Uterus (tissue), 4 donors: ENCODE data around the gene MAPKBP1. TPM values are rescaled to one million over a fixed set of nuclear protein-coding genes. Genes with fewer than 3 reads are reported as not detected.

Experiments used
- DNase-seq, 2 donors: peaks; one replicate each; pipeline ENCODE4 v3.0.0-alpha.2; 2019 to 2020
- H3K27ac ChIP-seq, 2 donors: fragments of 200-600 bp; sonication (generic); 1 replicate in 1 of 2; 2 replicates in 1 of 2; pipeline ENCODE4 v1.5.1; 2016 to 2018
- H3K27me3 ChIP-seq, 2 donors: fragments of 200-600 bp; sonication (generic); one replicate each; pipeline ENCODE4 v1.5.1; 2018 to 2019; ENCODE audit warnings: control low read depth in 1 of 2
- H3K36me3 ChIP-seq, 2 donors: fragments of 200-600 bp; sonication (generic); one replicate each; pipeline ENCODE4 v1.5.1; 2019; ENCODE audit warnings: control low read depth in 1 of 2
- H3K4me1 ChIP-seq, 2 donors: fragments of 200-600 bp; sonication (generic); one replicate each; pipeline ENCODE4 v1.5.1; 2018 to 2019; ENCODE audit warnings: control low read depth in 1 of 2
- H3K4me3 ChIP-seq, 2 donors: fragments of 200-600 bp; sonication (generic); 1 replicate in 1 of 2; 2 replicates in 1 of 2; pipeline ENCODE4 v1.5.1; 2018 to 2019; ENCODE audit warnings: mild to moderate bottlenecking in 1 of 2
- H3K9me3 ChIP-seq, 2 donors: fragments of 200-600 bp; sonication (generic); one replicate each; pipeline ENCODE4 v1.5.1; 2019; ENCODE audit warnings: control low read depth in 1 of 2
- CTCF ChIP-seq, 4 experiments: fragments of 200-600 bp in 2 of 4; fragments of 450-650 bp in 2 of 4; sonication (generic) in 2 of 4; IDR thresholded peaks; one replicate each; pipeline ENCODE4 v1.5.1; 2016 to 2019; ENCODE audit warnings: antibody characterized with exemption in 4 of 4, mild to moderate bottlenecking in 2 of 4, moderate library complexity in 1 of 4
- POLR2A ChIP-seq, 2 donors: fragments of 450-650 bp; IDR thresholded peaks; one replicate each; pipeline ENCODE4 v1.6.1; 2016; ENCODE audit warnings: antibody characterized with exemption in 2 of 2, mild to moderate bottlenecking in 1 of 2, moderate library complexity in 1 of 2
- intact Hi-C: fragments of 100-400 bp; cut with DNase I; formaldehyde crosslinking; loops from one replicate; pipeline ENCODE4 v1.15.1; 2023; ENCODE audit warnings: low total_unique reads
- total RNA-seq, 4 donors: library from RNA; depleted of rRNA in 3 of 4; stranded (reverse); fragments of >200 nt in 3 of 4; gene quantifications; one replicate each; pipeline versions ENCODE4 v1.1.0 to v1.2.4, GENCODE V29; 2014 to 2023
- donor health status: DM: yes; HTN: yes; CAD: no.

The MAPKBP1 gene
- total RNA-seq, 4 donors from 2014 or later = 5.9 to 56.2 (median 23.5) TPM

DNA sequence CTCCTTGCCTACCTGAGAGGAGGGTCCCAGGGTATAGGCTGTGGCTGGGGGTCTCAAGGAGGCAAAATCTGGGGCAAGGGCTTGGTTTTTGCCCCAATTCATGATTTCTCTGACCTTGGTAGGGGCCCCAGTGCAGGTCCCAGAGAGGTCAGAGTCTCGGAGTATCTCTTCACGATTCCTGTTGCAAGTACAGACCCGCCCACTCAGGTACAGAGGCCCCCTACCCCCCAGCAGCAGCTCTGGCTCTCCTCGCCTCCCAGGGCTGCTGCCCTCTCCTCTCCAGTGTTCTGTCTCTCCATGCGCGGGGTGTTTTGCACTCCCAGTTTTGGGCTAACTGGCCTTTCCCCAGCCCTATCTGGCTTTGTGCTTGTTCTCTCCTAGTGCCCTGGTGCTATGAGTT lies 48.2 kb downstream of the MAPKBP1 start:
- intact Hi-C loops = no loop called here
- H3K36me3 ChIP-seq = no peaks in the 10 kb centered on the region
- peaks cover 0 to 4% of the 10 kb centered on the region in 2 donors for H3K4me1 ChIP-seq
- H3K4me3 ChIP-seq = no peak overlapping the region
- no peaks in the 10 kb centered on the region for H3K27me3 ChIP-seq
- TF ChIP-seq POLR2A (IDR thresholded peaks at IDR 0.05) (no peak), CTCF (IDR thresholded peaks at IDR 0.05) (no peak)
- no peak overlapping the region for H3K27ac ChIP-seq
- H3K9me3 ChIP-seq = no peaks in the 10 kb centered on the region
- DNase-seq = no peak

GRCh38 chr15:41822957-41823356 lies 48.7 kb downstream of the MAPKBP1 start:
- no peak overlapping the region for H3K4me3 ChIP-seq
- TF ChIP-seq CTCF (IDR thresholded peaks at IDR 0.05) (no peak), POLR2A (IDR thresholded peaks at IDR 0.05) (no peak)
- no peaks in the 10 kb centered on the region for H3K27me3 ChIP-seq
- no peak for DNase-seq
- intact Hi-C loops = no loop called here
- no peak overlapping the region for H3K27ac ChIP-seq
- H3K4me1 ChIP-seq = peaks cover 0 to 6% of the 10 kb centered on the region in 2 donors
- H3K36me3 ChIP-seq = no peaks in the 10 kb centered on the region
- H3K9me3 ChIP-seq = no peaks in the 10 kb centered on the region

- Histone ChIP-seq H3K9me3 (no peaks in the 10 kb centered on the region), H3K27me3 (no peaks in the 10 kb centered on the region), H3K4me1 (peaks cover 0 to 6% of the 10 kb centered on the region in 2 donors), H3K4me3 (no peak overlapping the region), H3K27ac (no peak overlapping the region), H3K36me3 (no peaks in the 10 kb centered on the region)
- DNase-seq = no peak
- intact Hi-C loops = no loop called here
- TF ChIP-seq CTCF (IDR thresholded peaks at IDR 0.05) (no peak), POLR2A (IDR thresholded peaks at IDR 0.05) (no peak)
Observed at GRCh38 chr15:41823502-41823901, 49.2 kb downstream of the MAPKBP1 start.

DNA sequence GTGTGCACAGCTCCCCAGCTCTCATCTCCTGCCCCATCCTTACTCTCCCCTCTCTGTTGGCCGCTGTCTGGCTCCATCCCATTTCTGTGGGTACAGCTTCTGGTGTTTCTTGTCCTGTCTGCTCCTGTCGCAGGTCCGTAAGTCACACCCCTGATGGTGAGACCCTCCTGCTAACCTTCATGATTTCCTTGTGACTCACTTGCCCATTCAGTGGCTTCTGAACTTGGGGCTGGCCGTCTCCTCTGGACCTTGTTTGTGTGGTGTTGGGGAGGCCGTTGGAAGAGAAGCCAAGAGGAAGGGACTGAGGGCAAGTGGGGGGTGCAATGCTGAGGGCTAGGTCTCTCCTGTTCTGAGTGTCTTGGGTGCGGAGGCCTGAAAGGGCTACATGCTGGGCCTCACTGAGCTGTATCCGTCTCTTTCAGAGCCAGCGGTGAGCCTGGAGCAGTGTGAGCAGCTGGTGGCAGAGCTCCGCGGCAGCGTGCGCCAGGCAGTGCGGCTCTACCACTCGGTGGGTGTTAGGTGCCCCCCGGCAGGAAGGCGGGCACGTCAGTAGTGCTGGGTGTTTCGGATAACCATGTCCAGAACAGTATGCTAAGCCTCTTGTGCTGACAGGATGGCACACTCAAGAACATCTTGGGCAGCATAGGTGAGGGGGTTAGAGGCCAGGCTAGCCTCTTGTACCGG lies 49.9 kb downstream of the MAPKBP1 start:
- no peaks in the 10 kb centered on the region for H3K36me3 ChIP-seq
- no peak overlapping the region for H3K27ac ChIP-seq
- no peak overlapping the region for H3K4me3 ChIP-seq
- intact Hi-C loops = no loop called here
- peaks cover 0 to 11% of the 10 kb centered on the region in 2 donors for H3K4me1 ChIP-seq
- H3K9me3 ChIP-seq = no peaks in the 10 kb centered on the region
- no peaks in the 10 kb centered on the region for H3K27me3 ChIP-seq
- no peak for DNase-seq
- no peak for TF ChIP-seq CTCF (IDR thresholded peaks at IDR 0.05)
- TF ChIP-seq POLR2A (IDR thresholded peaks at IDR 0.05) = no peak

DNA sequence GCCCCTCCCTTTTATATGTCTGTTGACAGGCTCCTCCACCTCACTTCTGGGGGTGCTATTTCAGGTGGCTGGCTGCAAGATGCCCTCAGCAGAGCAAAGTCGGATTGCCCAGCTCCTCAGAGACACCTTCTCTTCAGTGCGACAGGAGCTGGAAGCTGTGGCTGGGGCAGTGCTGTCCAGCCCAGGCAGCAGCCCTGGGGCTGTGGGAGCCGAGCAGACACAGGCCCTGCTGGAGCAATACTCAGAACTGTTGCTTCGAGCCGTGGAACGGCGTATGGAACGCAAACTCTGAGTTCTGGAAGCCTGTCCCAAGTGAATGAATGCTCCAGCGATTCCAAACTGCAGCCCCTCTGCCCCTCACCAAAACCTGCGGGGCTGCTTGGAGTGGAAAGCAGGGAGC lies 50.9 kb downstream of the MAPKBP1 start:
- intact Hi-C loops = no loop called here
- no peak for DNase-seq
- TF ChIP-seq POLR2A (IDR thresholded peaks at IDR 0.05) = no peak
- no peak for TF ChIP-seq CTCF (IDR thresholded peaks at IDR 0.05)
- Histone ChIP-seq H3K27me3 (no peaks in the 10 kb centered on the region), H3K4me1 (peaks cover 0 to 16% of the 10 kb centered on the region in 2 donors), H3K36me3 (no peaks in the 10 kb centered on the region), H3K27ac (no peak overlapping the region), H3K9me3 (no peaks in the 10 kb centered on the region), H3K4me3 (no peak overlapping the region)
